Measurements from ENCODE around the gene NAB2.

GRCh38 chr12:57142121-57142520, 53.2 kb downstream of the NAB2 start:
- TF ChIP-seq EZH2phosphoT487 (IDR thresholded peaks at IDR 0.05; ENCODE audit: borderline replicate concordance, low read length), result no peak
- TF ChIP-seq, protein P1, sequence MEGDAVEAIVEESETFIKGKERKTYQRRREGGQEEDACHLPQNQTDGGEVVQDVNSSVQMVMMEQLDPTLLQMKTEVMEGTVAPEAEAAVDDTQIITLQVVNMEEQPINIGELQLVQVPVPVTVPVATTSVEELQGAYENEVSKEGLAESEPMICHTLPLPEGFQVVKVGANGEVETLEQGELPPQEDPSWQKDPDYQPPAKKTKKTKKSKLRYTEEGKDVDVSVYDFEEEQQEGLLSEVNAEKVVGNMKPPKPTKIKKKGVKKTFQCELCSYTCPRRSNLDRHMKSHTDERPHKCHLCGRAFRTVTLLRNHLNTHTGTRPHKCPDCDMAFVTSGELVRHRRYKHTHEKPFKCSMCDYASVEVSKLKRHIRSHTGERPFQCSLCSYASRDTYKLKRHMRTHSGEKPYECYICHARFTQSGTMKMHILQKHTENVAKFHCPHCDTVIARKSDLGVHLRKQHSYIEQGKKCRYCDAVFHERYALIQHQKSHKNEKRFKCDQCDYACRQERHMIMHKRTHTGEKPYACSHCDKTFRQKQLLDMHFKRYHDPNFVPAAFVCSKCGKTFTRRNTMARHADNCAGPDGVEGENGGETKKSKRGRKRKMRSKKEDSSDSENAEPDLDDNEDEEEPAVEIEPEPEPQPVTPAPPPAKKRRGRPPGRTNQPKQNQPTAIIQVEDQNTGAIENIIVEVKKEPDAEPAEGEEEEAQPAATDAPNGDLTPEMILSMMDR (conservative IDR thresholded peaks at IDR 0.05; ENCODE audit: low read depth, low read length), result no peak
